GM23338 (cell line): ENCODE results near the gene GRIK4. TPM values are rescaled to one million over a fixed set of nuclear protein-coding genes. Genes with fewer than 3 reads are reported as not detected.

ENCODE experiments used
- ATAC-seq: fragments of 200-7000 bp; cut with Tn5 transposase; 3 replicates; pipeline ENCODE4 v1.9.1; 2020
- DNase-seq: peaks from one replicate; pipeline ENCODE4 v3.0.0-alpha.2; 2015; ENCODE audit warnings: low spot score
- H2AFZ ChIP-seq: fragments of 200-600 bp; sonication (generic); 2 replicates; pipeline ENCODE4 v1.8.0; 2016; ENCODE audit warnings: antibody characterized with exemption, mild to moderate bottlenecking, moderate library complexity
- H3F3A ChIP-seq: fragments of 200-600 bp; sonication (generic); replicated peaks from 2 replicates; pipeline ENCODE4 v1.8.0; 2017; ENCODE audit warnings: antibody characterized with exemption, mixed run types, low read depth
- H3K27ac ChIP-seq: fragments of 200-600 bp; sonication (generic); 2 replicates; pipeline ENCODE4 v1.6.1; 2016; ENCODE audit warnings: low read depth
- H3K27me3 ChIP-seq: fragments of 200-600 bp; sonication (generic); 2 replicates; pipeline ENCODE4 v1.8.0; 2016; ENCODE audit warnings: mild to moderate bottlenecking, mixed run types, moderate library complexity; ENCODE audit not compliant: insufficient read depth
- H3K36me3 ChIP-seq: fragments of 200-600 bp; sonication (generic); 2 replicates; pipeline ENCODE4 v1.8.0; 2016; ENCODE audit warnings: mild to moderate bottlenecking; ENCODE audit not compliant: insufficient read depth
- H3K4me1 ChIP-seq: fragments of 200-600 bp; sonication (generic); 2 replicates; pipeline ENCODE4 v1.8.0; 2016; ENCODE audit warnings: mild to moderate bottlenecking, moderate library complexity; ENCODE audit not compliant: insufficient read depth
- H3K4me2 ChIP-seq: fragments of 200-600 bp; sonication (generic); 2 replicates; pipeline ENCODE4 v1.7.1; 2017; ENCODE audit warnings: mixed run types
- H3K4me3 ChIP-seq: fragments of 200-600 bp; sonication (generic); 2 replicates; pipeline ENCODE4 v1.6.1; 2016; ENCODE audit warnings: mixed run types
- H3K79me2 ChIP-seq: fragments of 200-600 bp; sonication (generic); replicated peaks from 2 replicates; pipeline ENCODE4 v1.8.0; 2017; ENCODE audit warnings: mild to moderate bottlenecking; ENCODE audit not compliant: insufficient read depth
- H3K9me2 ChIP-seq: fragments of 200-600 bp; sonication (generic); 2 replicates; pipeline ENCODE4 v1.8.0; 2017; ENCODE audit not compliant: insufficient read depth
- H4K20me1 ChIP-seq: fragments of 200-600 bp; sonication (generic); replicated peaks from 2 replicates; pipeline ENCODE4 v1.8.0; 2017; ENCODE audit warnings: mild to moderate bottlenecking; ENCODE audit not compliant: insufficient read depth
- H3K27ac Mint-ChIP-seq: 2 replicates; pipeline ENCODE4 v1.8.0; 2020; ENCODE audit warnings: inconsistent platforms, mild to moderate bottlenecking, moderate library complexity, mixed read lengths
- H3K27me3 Mint-ChIP-seq: 3 replicates; pipeline ENCODE4 v1.8.0; 2022; ENCODE audit warnings: low read depth, mild to moderate bottlenecking, moderate library complexity, mixed read lengths, inconsistent platforms; ENCODE audit not compliant: insufficient read depth, poor library complexity
- H3K36me3 Mint-ChIP-seq: 3 replicates; pipeline ENCODE4 v1.8.0; 2021; ENCODE audit warnings: low read depth, mild to moderate bottlenecking, inconsistent platforms, moderate library complexity, mixed read lengths
- H3K4me1 Mint-ChIP-seq: 3 replicates; pipeline ENCODE4 v1.8.0; 2020; ENCODE audit warnings: mild to moderate bottlenecking, inconsistent platforms, mixed read lengths
- H3K4me3 Mint-ChIP-seq: 3 replicates; pipeline ENCODE4 v1.8.0; 2021; ENCODE audit warnings: moderate library complexity, mild to moderate bottlenecking, inconsistent platforms, mixed read lengths
- H3K9me3 Mint-ChIP-seq: 3 replicates; pipeline ENCODE4 v1.8.0; 2020; ENCODE audit warnings: moderate library complexity, mild to moderate bottlenecking, inconsistent platforms, mixed read lengths
- ETS1 ChIP-seq: IDR thresholded peaks from 2 replicates; pipeline ENCODE4 v1.6.1; 2016; ENCODE audit warnings: antibody characterized with exemption
- JUNB ChIP-seq: IDR thresholded peaks from one replicate; pipeline ENCODE4 v1.6.1; 2016; ENCODE audit warnings: antibody characterized with exemption; ENCODE audit not compliant: unreplicated experiment
- POLR2AphosphoS5 ChIP-seq: IDR thresholded peaks from 2 replicates; pipeline ENCODE4 v1.6.1; 2016; ENCODE audit warnings: antibody characterized with exemption, low read depth
- STAT1 ChIP-seq: IDR thresholded peaks from one replicate; pipeline ENCODE4 v1.6.1; 2016; ENCODE audit warnings: antibody characterized with exemption; ENCODE audit not compliant: unreplicated experiment
- ZNF331 ChIP-seq: fragments of 250-450 bp; sonication (Bioruptor Pico); IDR thresholded peaks from 2 replicates; pipeline ENCODE4 v1.5.0; 2020; ENCODE audit warnings: low read depth, mild to moderate bottlenecking, moderate library complexity
- polyA plus RNA-seq: library from polyadenylated mRNA; unstranded; fragments of >200 nt; fragmentation: Nextera tagmentation; extraction: Ambion mirVana; gene quantifications from 2 replicates; pipeline ENCODE4 v1.2.1, GENCODE V29; 2016
- total RNA-seq: library from RNA; depleted of rRNA; stranded (reverse); fragments of >200 nt; shearing (Covaris generic); gene quantifications from 2 replicates; pipeline ENCODE4 v1.2.3, GENCODE V29; 2014
- TF ChIP-seq, protein P1 (sequence below): IDR thresholded peaks from one replicate; pipeline ENCODE4 v1.6.1; 2018; ENCODE audit warnings: antibody characterized with exemption; ENCODE audit not compliant: unreplicated experiment

Gene GRIK4
- total and polyA plus RNA-seq, 2 experiments from 2014 or later: 0.63 to 2.2 TPM

GRCh38 chr11:120612513-120613263 is 101.1 kb downstream of the GRIK4 start:
- ATAC-seq: no peak
- H3K4me3 ChIP-seq: no peak overlapping the region
- no peaks in the 10 kb centered on the region for H3K36me3 ChIP-seq
- no peak overlapping the region for H3K27ac Mint-ChIP-seq
- peaks cover 27% of the 10 kb centered on the region for H3K4me1 ChIP-seq
- no peaks in the 10 kb centered on the region for H3K79me2 ChIP-seq
- H3K27ac ChIP-seq: no peak overlapping the region
- no peak for DNase-seq
- H3K9me3 Mint-ChIP-seq: peaks cover 15% of the 10 kb centered on the region
- H3K4me3 Mint-ChIP-seq: no peak overlapping the region
- H3K4me1 Mint-ChIP-seq: peaks cover 46% of the 10 kb centered on the region
- no peaks in the 10 kb centered on the region for H3K27me3 ChIP-seq
- TF ChIP-seq, protein P1, sequence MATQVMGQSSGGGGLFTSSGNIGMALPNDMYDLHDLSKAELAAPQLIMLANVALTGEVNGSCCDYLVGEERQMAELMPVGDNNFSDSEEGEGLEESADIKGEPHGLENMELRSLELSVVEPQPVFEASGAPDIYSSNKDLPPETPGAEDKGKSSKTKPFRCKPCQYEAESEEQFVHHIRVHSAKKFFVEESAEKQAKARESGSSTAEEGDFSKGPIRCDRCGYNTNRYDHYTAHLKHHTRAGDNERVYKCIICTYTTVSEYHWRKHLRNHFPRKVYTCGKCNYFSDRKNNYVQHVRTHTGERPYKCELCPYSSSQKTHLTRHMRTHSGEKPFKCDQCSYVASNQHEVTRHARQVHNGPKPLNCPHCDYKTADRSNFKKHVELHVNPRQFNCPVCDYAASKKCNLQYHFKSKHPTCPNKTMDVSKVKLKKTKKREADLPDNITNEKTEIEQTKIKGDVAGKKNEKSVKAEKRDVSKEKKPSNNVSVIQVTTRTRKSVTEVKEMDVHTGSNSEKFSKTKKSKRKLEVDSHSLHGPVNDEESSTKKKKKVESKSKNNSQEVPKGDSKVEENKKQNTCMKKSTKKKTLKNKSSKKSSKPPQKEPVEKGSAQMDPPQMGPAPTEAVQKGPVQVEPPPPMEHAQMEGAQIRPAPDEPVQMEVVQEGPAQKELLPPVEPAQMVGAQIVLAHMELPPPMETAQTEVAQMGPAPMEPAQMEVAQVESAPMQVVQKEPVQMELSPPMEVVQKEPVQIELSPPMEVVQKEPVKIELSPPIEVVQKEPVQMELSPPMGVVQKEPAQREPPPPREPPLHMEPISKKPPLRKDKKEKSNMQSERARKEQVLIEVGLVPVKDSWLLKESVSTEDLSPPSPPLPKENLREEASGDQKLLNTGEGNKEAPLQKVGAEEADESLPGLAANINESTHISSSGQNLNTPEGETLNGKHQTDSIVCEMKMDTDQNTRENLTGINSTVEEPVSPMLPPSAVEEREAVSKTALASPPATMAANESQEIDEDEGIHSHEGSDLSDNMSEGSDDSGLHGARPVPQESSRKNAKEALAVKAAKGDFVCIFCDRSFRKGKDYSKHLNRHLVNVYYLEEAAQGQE: no peak
- no peak for TF ChIP-seq STAT1
- H3K27me3 Mint-ChIP-seq: peaks cover 10% of the 10 kb centered on the region
- H4K20me1 ChIP-seq: no peaks in the 10 kb centered on the region; the same call in 1 of the 2 replicates
- H3K36me3 Mint-ChIP-seq: peaks cover 12% of the 10 kb centered on the region
- no peak overlapping the region for H2AFZ ChIP-seq
- no peaks in the 10 kb centered on the region for H3F3A ChIP-seq
- H3K4me2 ChIP-seq: no peak overlapping the region
- no peaks in the 10 kb centered on the region for H3K9me2 ChIP-seq

- H3K4me3 ChIP-seq: no peak overlapping the region
These were observed 102.0 kb downstream of the GRIK4 start for GRCh38 chr11:120613264-120614226.

More at GRCh38 chr11:120613264-120614226, 102.0 kb downstream of the GRIK4 start:
- Mint-ChIP-seq H3K27ac (no peak overlapping the region), H3K4me1 (peaks cover 40% of the 10 kb centered on the region), H3K9me3 (peaks cover 24% of the 10 kb centered on the region), H3K36me3 (peaks cover 20% of the 10 kb centered on the region), H3K4me3 (no peak overlapping the region), H3K27me3 (peaks cover 10% of the 10 kb centered on the region)
- Histone ChIP-seq H3K27ac (no peak overlapping the region), H3K27me3 (no peaks in the 10 kb centered on the region), H3K4me1 (peaks cover 26% of the 10 kb centered on the region), H3F3A (no peaks in the 10 kb centered on the region), H3K9me2 (no peaks in the 10 kb centered on the region), H3K79me2 (no peaks in the 10 kb centered on the region), H3K36me3 (no peaks in the 10 kb centered on the region; the same call in 1 of the 2 replicates), H3K4me2 (no peak overlapping the region), H4K20me1 (no peaks in the 10 kb centered on the region; the same call in 1 of the 2 replicates), H2AFZ (no peak overlapping the region)
- DNase-seq: no peak
- ATAC-seq: peak; percentile 47
- TF ChIP-seq ETS1 (no peak), JUNB (no peak), ZNF331 (CRISPR knock-in tag) (no peak), POLR2AphosphoS5 (no peak)
